Suprapubic skin (tissue), 3 donors: Measurements from ENCODE around the gene MINAR1.

ENCODE experiments used
- POLR2AphosphoS5 ChIP-seq, 3 donors: sonication (generic); formaldehyde crosslinking; IDR thresholded peaks; one replicate each; pipeline ENCODE4 v1.6.1; 2017; ENCODE audit warnings: antibody characterized with exemption in 3 of 3
- TF ChIP-seq, protein P1 (sequence below), 2 donors: fragments of 200-600 bp in 1 of 2; fragments of 450-650 bp in 1 of 2; sonication (generic) in 1 of 2; IDR thresholded peaks; one replicate each; pipeline ENCODE4 v1.5.1; 2016 to 2019; ENCODE audit warnings: antibody characterized with exemption in 2 of 2, mild to moderate bottlenecking in 1 of 2, moderate library complexity in 1 of 2

GRCh38 chr15:79399606-79400005 lies 32.5 kb upstream of the MINAR1 start:
- TF ChIP-seq, protein P1, sequence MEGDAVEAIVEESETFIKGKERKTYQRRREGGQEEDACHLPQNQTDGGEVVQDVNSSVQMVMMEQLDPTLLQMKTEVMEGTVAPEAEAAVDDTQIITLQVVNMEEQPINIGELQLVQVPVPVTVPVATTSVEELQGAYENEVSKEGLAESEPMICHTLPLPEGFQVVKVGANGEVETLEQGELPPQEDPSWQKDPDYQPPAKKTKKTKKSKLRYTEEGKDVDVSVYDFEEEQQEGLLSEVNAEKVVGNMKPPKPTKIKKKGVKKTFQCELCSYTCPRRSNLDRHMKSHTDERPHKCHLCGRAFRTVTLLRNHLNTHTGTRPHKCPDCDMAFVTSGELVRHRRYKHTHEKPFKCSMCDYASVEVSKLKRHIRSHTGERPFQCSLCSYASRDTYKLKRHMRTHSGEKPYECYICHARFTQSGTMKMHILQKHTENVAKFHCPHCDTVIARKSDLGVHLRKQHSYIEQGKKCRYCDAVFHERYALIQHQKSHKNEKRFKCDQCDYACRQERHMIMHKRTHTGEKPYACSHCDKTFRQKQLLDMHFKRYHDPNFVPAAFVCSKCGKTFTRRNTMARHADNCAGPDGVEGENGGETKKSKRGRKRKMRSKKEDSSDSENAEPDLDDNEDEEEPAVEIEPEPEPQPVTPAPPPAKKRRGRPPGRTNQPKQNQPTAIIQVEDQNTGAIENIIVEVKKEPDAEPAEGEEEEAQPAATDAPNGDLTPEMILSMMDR (IDR thresholded peaks at IDR 0.05), result no peak
- TF ChIP-seq POLR2AphosphoS5 (IDR thresholded peaks at IDR 0.05), result no peak
